Measurements from ENCODE around the gene ASIC5.
A peak's percentile ranks its signal among the peaks of the same experiment; 100 is the strongest.

ASIC5 gene

GRCh38 chr4:155822572-155822971 lies 43.5 kb downstream of the ASIC5 start:
- H2BK120ac ChIP-seq (ENCODE audit: low read depth, low read length), result no peak overlapping the region
- DNase-seq, result peak; percentile 60
- H3K23ac ChIP-seq (ENCODE audit: low read length), result no peak overlapping the region
- no peak overlapping the region for H2BK5ac ChIP-seq (ENCODE audit: low read length)
- no peaks in the 10 kb centered on the region for H3K79me1 ChIP-seq (ENCODE audit: low read length)
- no peak overlapping the region for H3K56ac ChIP-seq (ENCODE audit: low read length)
- no peaks in the 10 kb centered on the region for H3K27me3 ChIP-seq (ENCODE audit: insufficient read depth, low read length, poor library complexity)
- no peak overlapping the region for H4K5ac ChIP-seq (ENCODE audit: low read length)
- H3K18ac ChIP-seq (ENCODE audit: low read length), result no peak overlapping the region
- no peak overlapping the region for H3K4ac ChIP-seq (ENCODE audit: low read depth, low read length)
- H3K9ac ChIP-seq (ENCODE audit: low read length), result no peak overlapping the region
- H2AK5ac ChIP-seq (ENCODE audit: low read length), result no peak overlapping the region
- H4K8ac ChIP-seq (ENCODE audit: low read depth, low read length), result no peak overlapping the region
- no peak overlapping the region for H3K4me3 ChIP-seq (ENCODE audit: low read length)
- 100% methylated on average over 1 of the region's 3 CpGs for WGBS (ENCODE audit: extremely low coverage, insufficient coverage, low lambda C conversion rate)
- H3K4me1 ChIP-seq (ENCODE audit: control insufficient read depth, low read depth, low read length), result no peaks in the 10 kb centered on the region
- no peaks in the 10 kb centered on the region for H3K79me2 ChIP-seq (ENCODE audit: control insufficient read depth, insufficient read depth, low read length)
- H2BK15ac ChIP-seq (replicated peaks; ENCODE audit: low read depth), result no peak overlapping the region
- no peak overlapping the region for H3K4me2 ChIP-seq (ENCODE audit: low read length)
- H3K36me3 ChIP-seq (ENCODE audit: control insufficient read depth, insufficient read depth, low read length), result no peaks in the 10 kb centered on the region
- no peak overlapping the region for H3K27ac ChIP-seq (ENCODE audit: low read depth, low read length)

- H4K5ac ChIP-seq (ENCODE audit: low read length), result no peak overlapping the region
- no peak overlapping the region for H3K9ac ChIP-seq (ENCODE audit: low read length)
- H3K79me1 ChIP-seq (ENCODE audit: low read length), result no peaks in the 10 kb centered on the region
- no peak overlapping the region for H2BK15ac ChIP-seq (replicated peaks; ENCODE audit: low read depth)
- no peak overlapping the region for H2BK5ac ChIP-seq (ENCODE audit: low read length)
- WGBS (ENCODE audit: extremely low coverage, insufficient coverage, low lambda C conversion rate), result no CpG with 5 or more reads among the region's 4 CpGs
- H3K23ac ChIP-seq (ENCODE audit: low read length), result no peak overlapping the region
- H3K27me3 ChIP-seq (ENCODE audit: insufficient read depth, low read length, poor library complexity), result no peaks in the 10 kb centered on the region
- H2BK120ac ChIP-seq (ENCODE audit: low read depth, low read length), result no peak overlapping the region
- H3K4me2 ChIP-seq (ENCODE audit: low read length), result no peak overlapping the region
- H2AK5ac ChIP-seq (ENCODE audit: low read length), result no peak overlapping the region
- H3K4me3 ChIP-seq (ENCODE audit: low read length), result no peak overlapping the region
- no peaks in the 10 kb centered on the region for H3K79me2 ChIP-seq (ENCODE audit: control insufficient read depth, insufficient read depth, low read length)
- no peak overlapping the region for H3K4ac ChIP-seq (ENCODE audit: low read depth, low read length)
- H3K4me1 ChIP-seq (ENCODE audit: control insufficient read depth, low read depth, low read length), result no peaks in the 10 kb centered on the region
- H3K18ac ChIP-seq (ENCODE audit: low read length), result no peak overlapping the region
- no peaks in the 10 kb centered on the region for H3K36me3 ChIP-seq (ENCODE audit: control insufficient read depth, insufficient read depth, low read length)
- DNase-seq, result no peak
- no peak overlapping the region for H4K8ac ChIP-seq (ENCODE audit: low read depth, low read length)
- H3K56ac ChIP-seq (ENCODE audit: low read length), result no peak overlapping the region
- no peak overlapping the region for H3K27ac ChIP-seq (ENCODE audit: low read depth, low read length)
Measured at GRCh38 chr4:155820887-155821518, 45.1 kb downstream of the ASIC5 start.

DNA sequence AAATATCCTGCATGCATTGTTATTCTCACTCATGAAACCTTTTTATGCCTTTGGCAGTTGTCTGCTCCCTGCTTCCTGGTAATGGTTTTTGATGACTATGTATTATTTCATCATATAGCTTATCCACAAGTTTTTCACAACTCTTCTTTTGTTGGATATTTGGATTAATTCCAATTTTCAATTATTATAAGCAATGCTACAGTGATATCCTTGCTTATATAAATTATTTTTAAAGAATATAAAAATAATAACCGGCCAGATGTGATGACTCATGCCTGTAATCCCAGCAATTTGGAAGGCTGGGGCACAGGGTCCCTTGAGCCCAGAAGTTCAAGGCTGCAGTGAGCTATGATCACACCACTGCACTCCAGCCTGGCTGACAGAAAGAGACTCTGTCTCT lies 47.0 kb downstream of the ASIC5 start:
- H4K5ac ChIP-seq (ENCODE audit: low read length), result no peak overlapping the region
- no peak overlapping the region for H2BK120ac ChIP-seq (ENCODE audit: low read depth, low read length)
- no peak overlapping the region for H2AK5ac ChIP-seq (ENCODE audit: low read length)
- H3K56ac ChIP-seq (ENCODE audit: low read length), result no peak overlapping the region
- no peak overlapping the region for H3K4me3 ChIP-seq (ENCODE audit: low read length)
- no peak overlapping the region for H3K9ac ChIP-seq (ENCODE audit: low read length)
- no CpG with 5 or more reads among the region's 1 CpG for WGBS (ENCODE audit: extremely low coverage, insufficient coverage, low lambda C conversion rate)
- H3K27me3 ChIP-seq (ENCODE audit: insufficient read depth, low read length, poor library complexity), result no peaks in the 10 kb centered on the region
- H3K23ac ChIP-seq (ENCODE audit: low read length), result no peak overlapping the region
- H2BK15ac ChIP-seq (replicated peaks; ENCODE audit: low read depth), result no peak overlapping the region
- H3K36me3 ChIP-seq (ENCODE audit: control insufficient read depth, insufficient read depth, low read length), result no peaks in the 10 kb centered on the region
- no peaks in the 10 kb centered on the region for H3K4me1 ChIP-seq (ENCODE audit: control insufficient read depth, low read depth, low read length)
- no peak overlapping the region for H3K4me2 ChIP-seq (ENCODE audit: low read length)
- H3K79me1 ChIP-seq (ENCODE audit: low read length), result no peaks in the 10 kb centered on the region
- no peak overlapping the region for H2BK5ac ChIP-seq (ENCODE audit: low read length)
- H3K79me2 ChIP-seq (ENCODE audit: control insufficient read depth, insufficient read depth, low read length), result no peaks in the 10 kb centered on the region
- DNase-seq, result no peak
- H3K27ac ChIP-seq (ENCODE audit: low read depth, low read length), result no peak overlapping the region
- H3K18ac ChIP-seq (ENCODE audit: low read length), result no peak overlapping the region
- H3K4ac ChIP-seq (ENCODE audit: low read depth, low read length), result no peak overlapping the region
- H4K8ac ChIP-seq (ENCODE audit: low read depth, low read length), result no peak overlapping the region

- Histone ChIP-seq H3K4me2 (ENCODE audit: low read length) (no peak overlapping the region), H4K5ac (ENCODE audit: low read length) (no peak overlapping the region), H3K9ac (ENCODE audit: low read length) (no peak overlapping the region), H2BK15ac (replicated peaks; ENCODE audit: low read depth) (no peak overlapping the region), H2BK5ac (ENCODE audit: low read length) (no peak overlapping the region), H3K23ac (ENCODE audit: low read length) (no peak overlapping the region), H3K27ac (ENCODE audit: low read depth, low read length) (no peak overlapping the region), H3K27me3 (ENCODE audit: insufficient read depth, low read length, poor library complexity) (no peaks in the 10 kb centered on the region), H3K36me3 (ENCODE audit: control insufficient read depth, insufficient read depth, low read length) (no peaks in the 10 kb centered on the region), H4K8ac (ENCODE audit: low read depth, low read length) (no peak overlapping the region), H3K4ac (ENCODE audit: low read depth, low read length) (no peak overlapping the region), H3K79me2 (ENCODE audit: control insufficient read depth, insufficient read depth, low read length) (no peaks in the 10 kb centered on the region), H3K4me1 (ENCODE audit: control insufficient read depth, low read depth, low read length) (no peaks in the 10 kb centered on the region), H2AK5ac (ENCODE audit: low read length) (no peak overlapping the region), H2BK120ac (ENCODE audit: low read depth, low read length) (no peak overlapping the region), H3K4me3 (ENCODE audit: low read length) (no peak overlapping the region), H3K79me1 (ENCODE audit: low read length) (no peaks in the 10 kb centered on the region), H3K18ac (ENCODE audit: low read length) (no peak overlapping the region), H3K56ac (ENCODE audit: low read length) (no peak overlapping the region)
- WGBS (ENCODE audit: extremely low coverage, insufficient coverage, low lambda C conversion rate), result no CpG with 5 or more reads among the region's 2 CpGs
- DNase-seq, result peak; percentile 28
Measured at GRCh38 chr4:155818639-155819038, 47.4 kb downstream of the ASIC5 start.

DNA sequence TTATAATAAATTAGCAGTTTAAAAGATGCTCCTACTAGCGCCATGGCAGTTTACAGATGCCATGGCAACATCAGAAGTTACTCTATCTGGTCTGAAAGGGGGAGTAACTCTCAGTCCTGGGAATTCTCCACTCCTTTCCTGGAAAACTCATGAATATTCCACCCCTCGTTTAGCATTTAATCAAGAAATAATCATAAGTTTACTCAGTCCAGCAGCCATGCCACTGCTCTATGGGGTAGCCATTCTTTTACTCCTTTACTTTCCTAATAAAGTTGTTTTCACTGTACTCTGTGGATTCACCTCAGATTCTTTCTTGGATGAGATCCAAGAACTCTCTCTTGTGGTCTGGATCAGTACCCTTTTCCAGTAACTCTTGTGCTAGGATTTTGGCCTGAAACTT lies 55.0 kb downstream of the ASIC5 start:
- Histone ChIP-seq H3K4ac (ENCODE audit: low read depth, low read length) (no peak overlapping the region), H3K27me3 (ENCODE audit: insufficient read depth, low read length, poor library complexity) (no peaks in the 10 kb centered on the region), H3K27ac (ENCODE audit: low read depth, low read length) (no peak overlapping the region), H3K4me3 (ENCODE audit: low read length) (no peak overlapping the region), H2BK120ac (ENCODE audit: low read depth, low read length) (no peak overlapping the region), H3K18ac (ENCODE audit: low read length) (no peak overlapping the region), H3K9ac (ENCODE audit: low read length) (no peak overlapping the region), H3K4me1 (ENCODE audit: control insufficient read depth, low read depth, low read length) (no peaks in the 10 kb centered on the region), H2BK5ac (ENCODE audit: low read length) (no peak overlapping the region), H3K23ac (ENCODE audit: low read length) (no peak overlapping the region), H3K56ac (ENCODE audit: low read length) (no peak overlapping the region), H4K8ac (ENCODE audit: low read depth, low read length) (no peak overlapping the region), H3K79me2 (ENCODE audit: control insufficient read depth, insufficient read depth, low read length) (no peaks in the 10 kb centered on the region), H3K4me2 (ENCODE audit: low read length) (no peak overlapping the region), H2AK5ac (ENCODE audit: low read length) (no peak overlapping the region), H3K79me1 (ENCODE audit: low read length) (no peaks in the 10 kb centered on the region), H4K5ac (ENCODE audit: low read length) (no peak overlapping the region), H2BK15ac (replicated peaks; ENCODE audit: low read depth) (no peak overlapping the region), H3K36me3 (ENCODE audit: control insufficient read depth, insufficient read depth, low read length) (no peaks in the 10 kb centered on the region)
- no peak for DNase-seq
- no CpG with 5 or more reads among the region's 2 CpGs for WGBS (ENCODE audit: extremely low coverage, insufficient coverage, low lambda C conversion rate)

GRCh38 chr4:155809835-155810234 lies 56.2 kb downstream of the ASIC5 start:
- Histone ChIP-seq H2BK5ac (ENCODE audit: low read length) (no peak overlapping the region), H3K79me1 (ENCODE audit: low read length) (no peaks in the 10 kb centered on the region), H3K23ac (ENCODE audit: low read length) (no peak overlapping the region), H3K9ac (ENCODE audit: low read length) (no peak overlapping the region), H3K27me3 (ENCODE audit: insufficient read depth, low read length, poor library complexity) (no peaks in the 10 kb centered on the region), H2BK120ac (ENCODE audit: low read depth, low read length) (no peak overlapping the region), H3K36me3 (ENCODE audit: control insufficient read depth, insufficient read depth, low read length) (no peaks in the 10 kb centered on the region), H3K4me1 (ENCODE audit: control insufficient read depth, low read depth, low read length) (no peaks in the 10 kb centered on the region), H3K27ac (ENCODE audit: low read depth, low read length) (no peak overlapping the region), H2AK5ac (ENCODE audit: low read length) (no peak overlapping the region), H4K8ac (ENCODE audit: low read depth, low read length) (no peak overlapping the region), H3K56ac (ENCODE audit: low read length) (no peak overlapping the region), H2BK15ac (replicated peaks; ENCODE audit: low read depth) (no peak overlapping the region), H3K79me2 (ENCODE audit: control insufficient read depth, insufficient read depth, low read length) (no peaks in the 10 kb centered on the region), H4K5ac (ENCODE audit: low read length) (no peak overlapping the region), H3K4me2 (ENCODE audit: low read length) (no peak overlapping the region), H3K18ac (ENCODE audit: low read length) (no peak overlapping the region), H3K4ac (ENCODE audit: low read depth, low read length) (no peak overlapping the region), H3K4me3 (ENCODE audit: low read length) (no peak overlapping the region)
- DNase-seq, result peak; percentile 93
- no CpG with 5 or more reads among the region's 1 CpG for WGBS (ENCODE audit: extremely low coverage, insufficient coverage, low lambda C conversion rate)

Data from mesendoderm (in vitro differentiated cells).